Measurements from ENCODE around the gene CDK2AP2. TPM values are rescaled to one million over a fixed set of nuclear protein-coding genes. Genes with fewer than 3 reads are reported as not detected.

Gene CDK2AP2
- total RNA-seq, 4 donors from 2014 or later = 75.4 to 90.8 (median 80.6) TPM

DNA sequence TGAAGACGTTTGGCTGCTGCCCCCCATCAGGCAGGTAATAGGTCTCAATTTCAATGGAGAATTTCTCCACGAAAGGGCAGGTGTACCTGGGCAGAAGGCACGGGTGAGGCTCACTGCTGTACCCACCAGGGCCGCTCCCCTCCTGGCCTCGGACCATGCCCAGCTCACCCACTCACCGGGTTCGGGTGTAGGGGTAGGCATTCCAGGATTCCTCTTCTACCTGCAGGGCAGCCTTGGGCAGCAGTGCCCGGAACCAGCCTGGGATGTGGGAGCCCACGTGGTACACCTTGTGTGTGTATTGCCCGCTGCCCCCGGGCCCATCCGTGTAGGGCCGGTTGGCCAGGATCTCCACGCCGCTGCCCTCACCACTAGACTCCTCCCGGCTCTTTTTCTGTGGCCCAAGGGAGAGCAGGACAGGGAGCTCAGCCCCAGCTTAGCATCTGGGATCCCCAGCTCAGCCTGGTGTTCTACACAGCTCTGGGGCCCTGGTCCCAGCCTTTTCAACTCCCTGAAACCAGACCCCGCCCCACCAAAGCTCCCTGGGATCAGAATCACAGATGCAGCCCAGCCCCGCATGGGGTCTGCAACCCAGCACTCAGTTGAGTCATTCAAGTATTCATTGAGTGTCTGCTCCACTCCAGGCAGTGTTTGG lies 5.5 kb downstream of the CDK2AP2 start:
- Histone ChIP-seq H3K9me3 (no peaks in the 10 kb centered on the region), H3K4me1 (peaks cover 0 to 46% (median 29%) of the 10 kb centered on the region in 4 donors), H3K36me3 (peaks cover 0 to 49% (median 16%) of the 10 kb centered on the region in 3 donors), H3K27me3 (no peaks in the 10 kb centered on the region), H3K4me3 (no peak overlapping the region), H3K27ac (no peak overlapping the region)
- no peak for DNase-seq (ENCODE audit: low spot score in 2 of 2)
- WGBS, 2 donors = 96 to 97% methylated on average over 13 to 17 of the region's 18 CpGs
- TF ChIP-seq CTCF (IDR thresholded peaks at IDR 0.05) (no peak), EP300 (IDR thresholded peaks at IDR 0.05) (no peak), POLR2A (IDR thresholded peaks at IDR 0.05) (no peak)

- H3K9me3 ChIP-seq = no peaks in the 10 kb centered on the region
- peaks cover 0 to 40% (median 23%) of the 10 kb centered on the region in 4 donors for H3K4me1 ChIP-seq
- peaks cover 0 to 55% (median 16%) of the 10 kb centered on the region in 3 donors for H3K36me3 ChIP-seq
- no peak overlapping the region for H3K4me3 ChIP-seq
- H3K27me3 ChIP-seq = no peaks in the 10 kb centered on the region
- DNase-seq (ENCODE audit: low spot score in 2 of 2) = no peak
- WGBS, 2 donors = 97 to 99% methylated on average over 9 to 18 of the region's 18 CpGs
- no peak overlapping the region for H3K27ac ChIP-seq
- TF ChIP-seq EP300 (IDR thresholded peaks at IDR 0.05) (no peak), POLR2A (IDR thresholded peaks at IDR 0.05) (no peak), CTCF (IDR thresholded peaks at IDR 0.05) (no peak)
Measured at GRCh38 chr11:67501854-67502253, 6.1 kb downstream of the CDK2AP2 start.

- TF ChIP-seq POLR2A (IDR thresholded peaks at IDR 0.05) (no peak), CTCF (IDR thresholded peaks at IDR 0.05) (no peak), EP300 (IDR thresholded peaks at IDR 0.05) (no peak)
- no peaks in the 10 kb centered on the region for H3K9me3 ChIP-seq
- H3K4me1 ChIP-seq = peaks cover 0 to 32% (median 15%) of the 10 kb centered on the region in 4 donors
- H3K27ac ChIP-seq = no peak overlapping the region
- 92% methylated on average over 9 of the region's 9 CpGs for WGBS, 2 donors
- H3K27me3 ChIP-seq = no peaks in the 10 kb centered on the region
- peaks cover 0 to 61% (median 16%) of the 10 kb centered on the region in 3 donors for H3K36me3 ChIP-seq
- no peak overlapping the region for H3K4me3 ChIP-seq
- DNase-seq (ENCODE audit: low spot score in 2 of 2) = no peak
Measured at GRCh38 chr11:67500831-67501715, 6.9 kb downstream of the CDK2AP2 start.

DNA sequence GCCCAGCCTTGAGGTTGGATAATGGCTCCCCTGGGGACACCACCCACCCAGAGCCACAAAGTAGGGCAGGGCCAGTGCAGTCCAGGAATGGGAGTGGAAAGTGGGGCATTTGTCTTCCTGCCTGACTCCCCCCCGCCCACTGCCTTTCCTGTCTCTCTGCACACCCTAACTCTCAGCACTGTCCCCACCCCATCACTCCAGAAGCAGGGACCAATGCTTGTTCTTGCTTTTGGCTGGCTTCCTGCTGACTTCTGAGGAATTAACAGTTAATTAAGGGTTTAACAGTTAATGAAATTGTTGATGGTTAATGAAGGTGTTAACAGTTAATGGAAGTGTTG lies 7.5 kb downstream of the CDK2AP2 start:
- WGBS, 2 donors = 88 to 96% methylated on average over 1 of the region's 1 CpG
- Histone ChIP-seq H3K9me3 (no peaks in the 10 kb centered on the region), H3K27me3 (no peaks in the 10 kb centered on the region), H3K27ac (no peak overlapping the region), H3K4me3 (no peak overlapping the region), H3K4me1 (peaks cover 0 to 26% (median 9%) of the 10 kb centered on the region in 4 donors), H3K36me3 (peaks cover 0 to 67% (median 16%) of the 10 kb centered on the region in 3 donors)
- DNase-seq (ENCODE audit: low spot score in 2 of 2) = no peak
- no peak for TF ChIP-seq EP300 (IDR thresholded peaks at IDR 0.05)
- no peak for TF ChIP-seq CTCF (IDR thresholded peaks at IDR 0.05)
- no peak for TF ChIP-seq POLR2A (IDR thresholded peaks at IDR 0.05)
